HL-60/S4 (cell line): ENCODE measurements around the gene TOLLIP.

Experiments
- in situ Hi-C: fragments of 300-500 bp; cut with MboI; formaldehyde crosslinking; loops from 2 replicates; pipeline ENCODE4 v1.14.3; 2022; ENCODE audit warnings: low sequenced_read_pairs

TOLLIP gene

GRCh38 chr11:1285316-1285744 is 24.1 kb downstream of the TOLLIP start:
- in situ Hi-C loops: no loop called here

GRCh38 chr11:1283906-1284305 is 25.5 kb downstream of the TOLLIP start:
- in situ Hi-C loops: no loop called here

- in situ Hi-C loops: no loop called here
These were observed 26.3 kb downstream of the TOLLIP start for GRCh38 chr11:1283091-1283511.

- in situ Hi-C loops: no loop called here
These were observed 27.5 kb downstream of the TOLLIP start for GRCh38 chr11:1281974-1282365.

- in situ Hi-C loops: no loop called here
These were observed 28.0 kb downstream of the TOLLIP start for GRCh38 chr11:1281326-1281973.

- in situ Hi-C loops: no loop called here
These were observed 29.1 kb downstream of the TOLLIP start for GRCh38 chr11:1280116-1281035.

GRCh38 chr11:1279674-1280055 is 29.8 kb downstream of the TOLLIP start:
- in situ Hi-C loops: no loop called here

GRCh38 chr11:1278766-1279673 is 30.4 kb downstream of the TOLLIP start:
- in situ Hi-C loops: no loop called here

- in situ Hi-C loops: no loop called here
These were observed 31.4 kb downstream of the TOLLIP start for GRCh38 chr11:1277936-1278512.

GRCh38 chr11:1276866-1277615 is 32.4 kb downstream of the TOLLIP start:
- in situ Hi-C loops: no loop called here

GRCh38 chr11:1276041-1276790 is 33.2 kb downstream of the TOLLIP start:
- in situ Hi-C loops: no loop called here

GRCh38 chr11:1275021-1275420 is 34.4 kb downstream of the TOLLIP start:
- in situ Hi-C loops: no loop called here

- in situ Hi-C loops: no loop called here
These were observed 34.9 kb downstream of the TOLLIP start for GRCh38 chr11:1274501-1274900.

GRCh38 chr11:1272531-1272930 is 36.9 kb downstream of the TOLLIP start:
- in situ Hi-C loops: no loop called here

GRCh38 chr11:1271927-1272326 is 37.5 kb downstream of the TOLLIP start:
- in situ Hi-C loops: no loop called here

- in situ Hi-C loops: no loop called here
These were observed 38.0 kb downstream of the TOLLIP start for GRCh38 chr11:1271406-1271805.

GRCh38 chr11:1271002-1271401 is 38.4 kb downstream of the TOLLIP start:
- in situ Hi-C loops: no loop called here

- in situ Hi-C loops: no loop called here
These were observed 39.0 kb downstream of the TOLLIP start for GRCh38 chr11:1270476-1270875.

- in situ Hi-C loops: no loop called here
These were observed 39.5 kb downstream of the TOLLIP start for GRCh38 chr11:1269957-1270356.
